ENCODE data around the gene MAP2K7.
A peak's percentile ranks its signal among the peaks of the same experiment; 100 is the strongest.

MAP2K7 gene

DNA sequence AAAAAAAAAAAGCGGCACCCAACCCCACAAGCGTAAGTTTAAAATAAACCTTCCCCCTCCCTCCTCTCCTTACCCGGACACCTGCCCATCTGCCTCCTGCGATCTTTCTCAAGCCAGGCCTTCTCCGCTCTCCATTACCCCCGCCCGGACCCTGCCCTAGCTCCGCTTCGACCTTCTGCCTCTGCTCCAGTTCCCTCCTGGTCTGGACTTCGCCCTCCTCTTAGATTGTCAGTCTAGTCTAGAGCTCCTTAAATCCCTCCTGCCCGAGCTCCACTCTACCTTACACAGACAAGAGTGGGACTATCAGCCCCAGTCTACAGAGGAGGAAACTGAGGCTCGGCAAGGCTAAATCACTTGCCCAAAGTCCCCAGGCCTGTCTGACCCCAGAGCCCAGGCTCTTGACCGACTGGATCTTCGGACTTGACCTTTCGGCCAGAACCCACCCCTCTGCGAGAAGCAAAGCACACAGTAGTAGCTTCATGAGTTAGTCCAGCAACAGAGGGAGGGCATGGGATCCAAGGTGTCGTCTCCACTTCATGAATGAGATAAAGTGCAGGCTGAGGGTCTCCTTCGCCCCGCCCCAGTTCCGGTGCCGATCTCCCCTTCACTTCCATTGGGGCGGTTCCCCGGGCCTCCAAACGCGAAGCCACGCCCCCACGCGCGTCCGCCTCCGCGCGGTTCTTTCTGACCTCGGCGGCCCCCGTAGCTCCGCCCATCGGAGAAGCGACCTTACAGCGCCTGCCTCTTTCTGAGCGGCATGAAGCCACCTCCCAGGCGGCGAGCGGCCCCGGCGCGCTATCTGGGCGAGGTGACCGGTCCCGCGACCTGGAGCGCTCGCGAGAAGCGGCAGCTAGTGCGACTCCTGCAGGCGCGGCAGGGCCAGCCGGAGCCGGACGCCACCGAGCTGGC, 16.2 kb downstream of the MAP2K7 start, which contains the start of gene SNAPC2:
Gene SNAPC2 (plus strand): TSS at position 729 of the 909 bp plus-strand sequence. CDS start 29 bp downstream, at position 758.
- Histone ChIP-seq H3K36me3 (ENCODE audit: control insufficient read depth in 2 of 2, insufficient read depth in 1 of 2, low read length in 2 of 2) (peaks cover 0 to 15% of the 10 kb centered on the region in 2 experiments; a peak in 1 of 3 replicates), H3K27ac (ENCODE audit: extremely low read depth, low read depth, low read length) (peak within 1 kb of the TSS; percentile 49; the same call in 1 of the 2 replicates), H3K4me3 (ENCODE audit: low read depth, low read length) (peak within 1 kb of the TSS; percentile 80), H3K9me3 (ENCODE audit: control insufficient read depth, insufficient read depth, low read depth, low read length) (no peaks in the 10 kb centered on the region), H3K4me1 (ENCODE audit: control insufficient read depth, insufficient read depth, low read length) (peaks cover 3% of the 10 kb centered on the region; the same call in 1 of the 2 replicates)
- ChIA-PET CTCF (interaction anchor here (0.7 to 3.1 kb wide), 11 partner anchors 8 to 351 kb away, joined by 3 to 25 read pairs (median 3); partner anchors contain the start of genes MAP2K7 and TIMM44), POLR2A (interaction anchor here (0.5 to 3.5 kb wide), 20 partner anchors 8 to 594 kb away, joined by 3 to 36 read pairs (median 7); partner anchors contain the start of genes LRRC8E, MAP2K7, TIMM44 and ZNF414)
- peak; percentile 16; the same call in 1 of the 2 replicates for TF ChIP-seq ZFP69B (tag by site-specific recombination; IDR thresholded peaks at IDR 0.05)
- peak; percentile 92 for TF ChIP-seq SP3 (tag by site-specific recombination; IDR thresholded peaks at IDR 0.05)
- no peak for TF ChIP-seq ZNF514 (tag by site-specific recombination; IDR thresholded peaks at IDR 0.05)
- no peak for TF ChIP-seq ZSCAN30 (tag by site-specific recombination; IDR thresholded peaks at IDR 0.05)
- peak; percentile 81 for TF ChIP-seq KLF8 (tag by site-specific recombination; IDR thresholded peaks at IDR 0.05)
- TF ChIP-seq ZNF2 (tag by site-specific recombination; IDR thresholded peaks at IDR 0.05): 0 out of 2 replicates have a peak, but pooled peaks have one; percentile 42
- TF ChIP-seq ZNF660 (tag by site-specific recombination; IDR thresholded peaks at IDR 0.05): peak; percentile 54
- TF ChIP-seq HOXC10 (CRISPR knock-in tag; IDR thresholded peaks at IDR 0.05): 0 out of 2 replicates have a peak, but pooled peaks have one; percentile 49
- peak; percentile 88 for TF ChIP-seq KLF9 (tag by site-specific recombination; IDR thresholded peaks at IDR 0.05; ENCODE audit: low read depth)
- TF ChIP-seq ZNF747 (tag by site-specific recombination; IDR thresholded peaks at IDR 0.05): no peak
- TF ChIP-seq ZFHX2 (tag by site-specific recombination; conservative IDR thresholded peaks at IDR 0.05): peak; percentile 71
- TF ChIP-seq ZBTB20 (tag by site-specific recombination; IDR thresholded peaks at IDR 0.05): peak; percentile 80
- TF ChIP-seq ZNF629 (tag by site-specific recombination; IDR thresholded peaks at IDR 0.05): peak; percentile 40; the same call in 1 of the 2 replicates
- no peak for TF ChIP-seq ZNF155 (tag by site-specific recombination; IDR thresholded peaks at IDR 0.05)
- TF ChIP-seq KLF10 (tag by site-specific recombination; IDR thresholded peaks at IDR 0.05): peak; percentile 89
- no peak; the same call in 1 of the 2 replicates for TF ChIP-seq ZNF76 (tag by site-specific recombination; IDR thresholded peaks at IDR 0.05; ENCODE audit: borderline replicate concordance, low read depth)
- TF ChIP-seq ZBTB7A (tag by site-specific recombination; IDR thresholded peaks at IDR 0.05; ENCODE audit: low read depth): peak; percentile 37; the same call in 1 of the 2 replicates
- TF ChIP-seq ZNF48 (tag by site-specific recombination; IDR thresholded peaks at IDR 0.05): no peak
- peak; percentile 90; the same call in 1 of the 2 replicates for TF ChIP-seq ZNF610 (tag by site-specific recombination; IDR thresholded peaks at IDR 0.05; ENCODE audit: borderline replicate concordance)
- TF ChIP-seq BCL11A (tag by site-specific recombination; IDR thresholded peaks at IDR 0.05; ENCODE audit: low read depth): 0 out of 2 replicates have a peak, but pooled peaks have one; percentile 13
- TF ChIP-seq MZF1 (tag by site-specific recombination; IDR thresholded peaks at IDR 0.05; ENCODE audit: borderline replicate concordance): no peak
- TF ChIP-seq ZNF600 (tag by site-specific recombination; IDR thresholded peaks at IDR 0.05): peak; percentile 73
- TF ChIP-seq, protein P1, sequence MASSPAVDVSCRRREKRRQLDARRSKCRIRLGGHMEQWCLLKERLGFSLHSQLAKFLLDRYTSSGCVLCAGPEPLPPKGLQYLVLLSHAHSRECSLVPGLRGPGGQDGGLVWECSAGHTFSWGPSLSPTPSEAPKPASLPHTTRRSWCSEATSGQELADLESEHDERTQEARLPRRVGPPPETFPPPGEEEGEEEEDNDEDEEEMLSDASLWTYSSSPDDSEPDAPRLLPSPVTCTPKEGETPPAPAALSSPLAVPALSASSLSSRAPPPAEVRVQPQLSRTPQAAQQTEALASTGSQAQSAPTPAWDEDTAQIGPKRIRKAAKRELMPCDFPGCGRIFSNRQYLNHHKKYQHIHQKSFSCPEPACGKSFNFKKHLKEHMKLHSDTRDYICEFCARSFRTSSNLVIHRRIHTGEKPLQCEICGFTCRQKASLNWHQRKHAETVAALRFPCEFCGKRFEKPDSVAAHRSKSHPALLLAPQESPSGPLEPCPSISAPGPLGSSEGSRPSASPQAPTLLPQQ (tag by site-specific recombination; IDR thresholded peaks at IDR 0.05): peak; percentile 45; the same call in 1 of the 2 replicates
- TF ChIP-seq, protein P2, sequence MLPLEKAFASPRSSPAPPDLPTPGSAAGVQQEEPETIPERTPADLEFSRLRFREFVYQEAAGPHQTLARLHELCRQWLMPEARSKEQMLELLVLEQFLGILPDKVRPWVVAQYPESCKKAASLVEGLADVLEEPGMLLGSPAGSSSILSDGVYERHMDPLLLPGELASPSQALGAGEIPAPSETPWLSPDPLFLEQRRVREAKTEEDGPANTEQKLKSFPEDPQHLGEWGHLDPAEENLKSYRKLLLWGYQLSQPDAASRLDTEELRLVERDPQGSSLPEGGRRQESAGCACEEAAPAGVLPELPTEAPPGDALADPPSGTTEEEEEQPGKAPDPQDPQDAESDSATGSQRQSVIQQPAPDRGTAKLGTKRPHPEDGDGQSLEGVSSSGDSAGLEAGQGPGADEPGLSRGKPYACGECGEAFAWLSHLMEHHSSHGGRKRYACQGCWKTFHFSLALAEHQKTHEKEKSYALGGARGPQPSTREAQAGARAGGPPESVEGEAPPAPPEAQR (tag by site-specific recombination; IDR thresholded peaks at IDR 0.05): no peak
- no peak for TF ChIP-seq ZNF394 (tag by site-specific recombination; IDR thresholded peaks at IDR 0.05; ENCODE audit: borderline replicate concordance)
- TF ChIP-seq ZNF324 (tag by site-specific recombination; IDR thresholded peaks at IDR 0.05): peak; percentile 77; the same call in 1 of the 2 replicates
- TF ChIP-seq SP2 (tag by site-specific recombination; IDR thresholded peaks at IDR 0.05): peak; percentile 79
- peak; percentile 63; the same call in 1 of the 2 replicates for TF ChIP-seq ZEB2 (tag by site-specific recombination; IDR thresholded peaks at IDR 0.05)
- TF ChIP-seq ZNF214 (tag by site-specific recombination; IDR thresholded peaks at IDR 0.05; ENCODE audit: borderline replicate concordance): no peak
- no peak for TF ChIP-seq ZSCAN16 (tag by site-specific recombination; IDR thresholded peaks at IDR 0.05)
- peak; percentile 30; the same call in 1 of the 2 replicates for TF ChIP-seq ZIC2 (tag by site-specific recombination; IDR thresholded peaks at IDR 0.05)
- TF ChIP-seq GLIS2 (tag by site-specific recombination; IDR thresholded peaks at IDR 0.05): peak; percentile 55
- TF ChIP-seq ZNF560 (tag by site-specific recombination; IDR thresholded peaks at IDR 0.05; ENCODE audit: borderline replicate concordance): no peak
- no peak for TF ChIP-seq ZNF138 (tag by site-specific recombination; IDR thresholded peaks at IDR 0.05; ENCODE audit: borderline replicate concordance)
- TF ChIP-seq, protein P3, sequence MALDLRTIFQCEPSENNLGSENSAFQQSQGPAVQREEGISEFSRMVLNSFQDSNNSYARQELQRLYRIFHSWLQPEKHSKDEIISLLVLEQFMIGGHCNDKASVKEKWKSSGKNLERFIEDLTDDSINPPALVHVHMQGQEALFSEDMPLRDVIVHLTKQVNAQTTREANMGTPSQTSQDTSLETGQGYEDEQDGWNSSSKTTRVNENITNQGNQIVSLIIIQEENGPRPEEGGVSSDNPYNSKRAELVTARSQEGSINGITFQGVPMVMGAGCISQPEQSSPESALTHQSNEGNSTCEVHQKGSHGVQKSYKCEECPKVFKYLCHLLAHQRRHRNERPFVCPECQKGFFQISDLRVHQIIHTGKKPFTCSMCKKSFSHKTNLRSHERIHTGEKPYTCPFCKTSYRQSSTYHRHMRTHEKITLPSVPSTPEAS (tag by site-specific recombination; IDR thresholded peaks at IDR 0.05): no peak

All from HEK293 (cell line).